GM12891 (cell line): ENCODE measurements around the gene GLT8D2.

ENCODE experiments used
- POLR2A ChIP-seq: IDR thresholded peaks from 2 replicates; pipeline ENCODE4 v1.6.1; 2011; ENCODE audit warnings: low read depth, low read length, control low read depth
- SPI1 ChIP-seq: IDR thresholded peaks from 2 replicates; pipeline ENCODE4 v1.6.1; 2011; ENCODE audit warnings: low read depth, low read length, control low read depth

- TF ChIP-seq POLR2A (no peak), SPI1 (no peak)
Measured at GRCh38 chr12:104056419-104056972, 6.5 kb upstream of the GLT8D2 start.
